CD4-positive, alpha-beta T cell treated with Interleukin-6 at 100 ng/mL for 8 hours (primary cell): ENCODE results near the gene SLC7A9.
"Not testable (repeated sequence)": the region's sequence is repeated elsewhere in the genome, so short reads cannot be mapped to it uniquely, and the experiment has no call there.

Experiments
- DNase-seq: peaks from one replicate; pipeline ENCODE4 v3.0.0-alpha.2; 2020; ENCODE audit warnings: mixed read lengths, low spot score

SLC7A9 gene

GRCh38 chr19:32798201-32798600, 71.4 kb downstream of the SLC7A9 start:
- DNase-seq, result no peak

GRCh38 chr19:32789429-32789828, 80.1 kb downstream of the SLC7A9 start:
- no peak for DNase-seq

DNA sequence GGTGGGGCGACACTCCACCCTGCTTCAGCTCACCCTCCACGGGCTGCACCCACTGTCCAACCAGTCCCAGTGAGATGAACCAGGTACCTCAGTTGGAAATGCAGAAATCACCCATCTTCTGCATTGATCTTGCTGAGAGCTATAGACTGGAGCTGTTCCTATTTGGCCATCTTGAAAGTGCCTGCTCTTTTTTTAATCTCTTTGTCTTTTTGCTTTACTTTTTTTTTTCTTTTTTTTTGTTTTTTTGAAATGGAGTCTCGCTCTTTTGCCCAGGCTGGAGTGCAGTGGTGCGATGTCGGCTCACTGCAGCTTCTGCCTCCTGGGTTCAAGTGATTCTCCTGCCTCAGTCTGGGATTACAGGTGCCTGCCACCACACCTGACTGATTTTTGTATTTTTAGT, 81.7 kb downstream of the SLC7A9 start:
- DNase-seq, result not testable (repeated sequence)

DNA sequence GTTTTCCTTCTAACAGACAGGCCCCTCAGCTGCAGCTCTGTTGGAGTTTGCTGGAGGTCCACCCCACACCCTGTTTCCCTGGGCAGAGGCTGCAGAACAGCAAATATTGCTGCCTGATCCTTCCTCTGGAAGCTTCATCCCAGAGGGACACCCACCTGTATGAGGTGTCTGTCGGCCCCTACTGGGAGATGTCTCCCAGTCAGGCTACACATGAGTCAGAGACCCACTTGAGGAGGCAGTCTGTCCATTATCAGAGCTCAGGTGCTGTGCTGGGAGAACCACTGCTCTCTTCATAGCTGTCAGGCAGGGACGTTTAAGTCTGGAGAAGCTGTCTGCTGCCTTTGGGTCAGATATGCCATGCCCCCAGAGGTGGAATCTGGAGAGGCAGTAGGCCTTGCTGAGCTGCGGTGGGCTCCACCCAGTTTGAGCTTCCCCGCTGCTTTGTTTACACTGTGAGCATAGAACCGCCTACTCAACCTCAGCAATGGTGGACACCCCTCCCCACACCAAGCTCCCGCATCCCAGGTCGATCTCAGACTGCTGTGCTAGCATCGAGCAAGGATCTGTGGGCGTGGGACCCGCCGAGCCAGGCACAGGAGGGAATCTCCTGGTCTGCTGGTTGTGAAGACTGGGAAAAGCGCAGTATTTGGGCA, 82.3 kb downstream of the SLC7A9 start:
- not testable (repeated sequence) for DNase-seq

DNA sequence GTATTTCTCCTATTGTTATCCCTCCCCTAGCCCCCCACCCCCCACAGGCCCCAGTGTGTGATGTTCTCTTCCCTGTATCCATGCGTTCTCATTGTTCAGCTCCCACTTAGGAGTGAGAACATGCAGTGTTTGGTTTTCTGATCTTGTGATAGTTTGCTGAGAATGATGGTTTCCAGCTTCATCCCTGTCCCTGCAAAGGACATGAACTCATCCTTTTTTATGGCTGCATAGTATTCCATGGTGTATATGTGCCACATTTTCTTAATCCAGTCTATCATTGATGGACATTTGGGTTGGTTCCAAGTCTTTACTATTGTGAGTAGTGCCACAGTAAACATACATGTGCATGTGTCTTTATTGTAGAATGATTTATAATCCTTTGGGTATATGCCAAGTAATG, 87.5 kb downstream of the SLC7A9 start:
- not testable (repeated sequence) for DNase-seq

DNA sequence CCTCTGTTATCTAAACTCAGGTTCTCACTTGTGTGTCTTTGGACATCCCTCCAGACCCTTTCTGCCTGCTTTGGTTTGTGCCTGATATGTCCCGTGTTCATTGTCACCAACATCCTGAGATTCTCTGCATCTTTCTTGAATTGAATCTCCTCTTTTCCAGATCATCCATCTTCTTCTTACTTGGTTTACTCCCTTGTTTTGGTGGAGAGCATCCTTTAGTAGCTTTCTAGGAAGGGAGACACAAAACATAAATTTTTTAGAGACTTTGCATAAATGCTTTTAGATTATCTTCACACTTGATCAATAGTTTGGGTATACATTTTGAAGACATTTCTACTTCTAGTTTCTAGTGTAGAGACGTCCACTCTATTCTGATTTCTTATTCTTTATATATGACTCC, 88.3 kb downstream of the SLC7A9 start:
- DNase-seq, result no peak
